Keratinocyte (primary cell): Measurements from ENCODE around the gene NEDD8.

Experiments
- CTCF ChIP-seq, 3 experiments: IDR thresholded peaks in 1 of 3; conservative IDR thresholded peaks in 1 of 3; optimal IDR thresholded peaks in 1 of 3; 2 replicates in 2 of 3; 3 replicates in 1 of 3; pipeline versions ENCODE3 to v1.5.1; 2011; ENCODE audit warnings: low read length in 3 of 3, mild to moderate bottlenecking in 3 of 3, moderate library complexity in 2 of 3, control low read depth in 1 of 3, inconsistent platforms in 1 of 3; ENCODE audit not compliant: insufficient read depth in 2 of 3; ENCODE audit errors: extremely low read depth in 1 of 3
- EZH2 ChIP-seq: IDR thresholded peaks from one replicate; pipeline ENCODE4 v1.6.1; 2012; ENCODE audit warnings: inconsistent platforms, mild to moderate bottlenecking, low read length, moderate library complexity

GRCh38 chr14:24185026-24185425 lies 47.1 kb downstream of the NEDD8 start:
- TF ChIP-seq CTCF (optimal IDR thresholded peaks at IDR 0.05 in 1 of 3, IDR thresholded peaks at IDR 0.05 in 1 of 3, conservative IDR thresholded peaks at IDR 0.05 in 1 of 3; ENCODE audit: extremely low read depth in 1 of 3, insufficient read depth in 2 of 3, low read length in 3 of 3): no peak
- no peak for TF ChIP-seq EZH2
